Epithelial cell of proximal tubule (primary cell): Measurements from ENCODE around the gene LIN52. TPM values are rescaled to one million over a fixed set of nuclear protein-coding genes. Genes with fewer than 3 reads are reported as not detected.

Experiments
- DNase-seq: peaks from one replicate; pipeline ENCODE4 v3.0.0-alpha.2; 2011; ENCODE audit warnings: low read depth
- H3K4me3 ChIP-seq: 2 replicates; pipeline ENCODE4 v1.5.1; 2011; ENCODE audit warnings: low read depth, mild to moderate bottlenecking, low read length
- CTCF ChIP-seq: conservative IDR thresholded peaks from 2 replicates; pipeline ENCODE4 v1.5.1; 2012; ENCODE audit warnings: low read depth, mild to moderate bottlenecking, low read length
- total RNA-seq: library from RNA; depleted of rRNA; stranded (reverse); fragments of >200 nt; gene quantifications from 2 replicates; pipeline ENCODE4 v1.2.3, GENCODE V29; 2015

LIN52 gene
- total RNA-seq, 1 donor from 2014 or later, result 4.6 TPM

- no peak overlapping the region for H3K4me3 ChIP-seq
- TF ChIP-seq CTCF, result no peak
- DNase-seq, result no peak
These were observed 95.1 kb downstream of the LIN52 start for GRCh38 chr14:74179856-74180255.

GRCh38 chr14:74190927-74191575, 106.3 kb downstream of the LIN52 start:
- DNase-seq, result no peak
- TF ChIP-seq CTCF, result no peak
- H3K4me3 ChIP-seq, result no peak overlapping the region

- no peak overlapping the region for H3K4me3 ChIP-seq
- no peak for DNase-seq
- no peak for TF ChIP-seq CTCF
These were observed 109.9 kb downstream of the LIN52 start for GRCh38 chr14:74194506-74195274.

- no peak for TF ChIP-seq CTCF
- no peak overlapping the region for H3K4me3 ChIP-seq
- DNase-seq, result no peak
These were observed 110.9 kb downstream of the LIN52 start for GRCh38 chr14:74195623-74196022.

GRCh38 chr14:74198441-74199234, 113.9 kb downstream of the LIN52 start:
- H3K4me3 ChIP-seq, result no peak overlapping the region
- no peak for DNase-seq
- TF ChIP-seq CTCF, result no peak

- H3K4me3 ChIP-seq, result no peak overlapping the region
- no peak for TF ChIP-seq CTCF
- DNase-seq, result no peak
These were observed 117.4 kb downstream of the LIN52 start for GRCh38 chr14:74202113-74202512.
